Large intestine (tissue), 12 donors: Measurements from ENCODE around the gene MYL10. TPM values are rescaled to one million over a fixed set of nuclear protein-coding genes. Genes with fewer than 3 reads are reported as not detected.

Experiments used
- DNase-seq, 2 donors: peaks; one replicate each; pipeline versions ENCODE4 v3.0.0 to v3.0.0-alpha.2; 2013
- H3K27ac ChIP-seq: one replicate; pipeline ENCODE4 v1.5.1; 2013; ENCODE audit warnings: low read length
- H3K27me3 ChIP-seq: 2 replicates; pipeline ENCODE4 v1.6.1; 2013; ENCODE audit warnings: low read length; ENCODE audit not compliant: control insufficient read depth, insufficient read depth
- H3K36me3 ChIP-seq: 2 replicates; pipeline ENCODE4 v1.6.1; 2013; ENCODE audit warnings: low read length; ENCODE audit not compliant: control insufficient read depth, insufficient read depth
- H3K4me1 ChIP-seq: one replicate; pipeline ENCODE4 v1.6.1; 2013; ENCODE audit warnings: low read length; ENCODE audit not compliant: control insufficient read depth, insufficient read depth
- H3K4me3 ChIP-seq: one replicate; pipeline ENCODE4 v1.5.1; 2013; ENCODE audit warnings: low read length
- H3K9me3 ChIP-seq: one replicate; pipeline ENCODE4 v1.6.1; 2013; ENCODE audit warnings: mild to moderate bottlenecking, low read depth, low read length, moderate library complexity; ENCODE audit not compliant: control insufficient read depth
- WGBS: methylation state at CpG from one replicate; pipeline ENCODE4 v1.1.5; 2013; ENCODE audit warnings: low lambda C conversion rate; ENCODE audit not compliant: insufficient coverage; 5-methylcytosine and 5-hydroxymethylcytosine counted together
- long read RNA-seq, 11 donors: transcript quantifications; one replicate each; lab custom pipeline, GENCODE V29; 2026
- polyA plus RNA-seq: library from polyadenylated mRNA; unstranded; fragments of 120-200 nt; gene quantifications from one replicate; pipeline ENCODE4 v1.2.1, GENCODE V29; 2013

MYL10 gene
- polyA plus RNA-seq, result not detected
- long read RNA-seq, donor 1, result 0 reads
- long read RNA-seq, donor 2, result 0 reads
- long read RNA-seq, donor 3, result 0 reads
- long read RNA-seq, donor 4, result 0 reads
- long read RNA-seq, donor 5, result 0 reads
- long read RNA-seq, donor 6, result 0 reads
- long read RNA-seq, donor 7, result 0 reads
- long read RNA-seq, donor 8, result 0 reads
- long read RNA-seq, donor 9, result 0 reads
- long read RNA-seq, donor 10, result 0 reads
- long read RNA-seq, donor 11, result 0 reads

DNA sequence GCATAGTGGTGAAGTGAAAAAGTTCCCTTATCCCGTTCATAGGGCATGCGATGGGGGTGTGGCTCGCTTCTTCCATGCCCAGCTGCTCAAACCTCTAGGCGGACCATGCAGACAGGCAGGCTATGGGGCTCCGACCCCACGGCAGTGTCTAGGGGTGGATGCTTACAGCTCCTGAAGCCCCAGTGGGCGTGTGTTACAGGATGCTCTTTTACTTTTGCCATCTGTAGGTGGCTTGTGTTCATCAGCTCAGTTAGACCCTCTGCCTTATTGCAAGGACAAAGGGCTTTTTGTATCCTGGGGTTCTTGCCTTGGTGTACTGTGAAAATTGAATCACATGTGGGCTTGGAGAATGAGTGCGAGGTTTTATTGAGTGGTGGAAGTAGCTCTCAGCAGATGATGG lies at the start of gene MYL10:
TSS of gene MYL10 (minus strand) at position 126 of the 400 bp plus-strand sequence. CDS start 178 bp downstream, outside the sequence.
- DNase-seq, result no peak
- Histone ChIP-seq H3K27me3 (peaks cover 23% of the 10 kb centered on the region), H3K4me1 (no peaks in the 10 kb centered on the region), H3K27ac (no peak within 1 kb of the TSS), H3K36me3 (no peaks in the 10 kb centered on the region), H3K9me3 (peaks cover 3% of the 10 kb centered on the region), H3K4me3 (no peak within 1 kb of the TSS)
- 93% methylated on average over 3 of the region's 8 CpGs for WGBS

DNA sequence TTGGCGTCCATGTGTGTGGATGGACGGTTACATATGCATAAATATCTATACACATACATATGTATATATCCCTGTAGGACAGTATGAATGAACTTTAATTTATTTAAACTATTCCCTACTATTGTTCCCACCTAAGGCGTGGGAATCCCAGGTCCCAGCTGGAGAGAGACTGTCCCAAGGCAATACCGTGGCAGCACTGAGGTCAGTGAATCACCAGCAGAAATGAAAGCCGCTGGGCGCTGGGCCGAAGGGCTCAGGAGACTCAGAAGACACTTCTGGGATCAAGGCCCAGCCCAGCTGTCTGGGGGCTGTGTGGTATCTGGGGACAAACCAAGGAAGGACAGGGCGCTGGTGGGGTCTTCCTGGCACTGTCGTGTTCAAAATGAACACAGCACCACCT lies 49.6 kb upstream of the MYL10 start:
- no CpG with 5 or more reads among the region's 9 CpGs for WGBS
- H3K4me3 ChIP-seq, result no peak overlapping the region
- no peak overlapping the region for H3K27ac ChIP-seq
- no peaks in the 10 kb centered on the region for H3K9me3 ChIP-seq
- no peaks in the 10 kb centered on the region for H3K4me1 ChIP-seq
- H3K36me3 ChIP-seq, result no peaks in the 10 kb centered on the region
- no peaks in the 10 kb centered on the region for H3K27me3 ChIP-seq
- no peak for DNase-seq

DNA sequence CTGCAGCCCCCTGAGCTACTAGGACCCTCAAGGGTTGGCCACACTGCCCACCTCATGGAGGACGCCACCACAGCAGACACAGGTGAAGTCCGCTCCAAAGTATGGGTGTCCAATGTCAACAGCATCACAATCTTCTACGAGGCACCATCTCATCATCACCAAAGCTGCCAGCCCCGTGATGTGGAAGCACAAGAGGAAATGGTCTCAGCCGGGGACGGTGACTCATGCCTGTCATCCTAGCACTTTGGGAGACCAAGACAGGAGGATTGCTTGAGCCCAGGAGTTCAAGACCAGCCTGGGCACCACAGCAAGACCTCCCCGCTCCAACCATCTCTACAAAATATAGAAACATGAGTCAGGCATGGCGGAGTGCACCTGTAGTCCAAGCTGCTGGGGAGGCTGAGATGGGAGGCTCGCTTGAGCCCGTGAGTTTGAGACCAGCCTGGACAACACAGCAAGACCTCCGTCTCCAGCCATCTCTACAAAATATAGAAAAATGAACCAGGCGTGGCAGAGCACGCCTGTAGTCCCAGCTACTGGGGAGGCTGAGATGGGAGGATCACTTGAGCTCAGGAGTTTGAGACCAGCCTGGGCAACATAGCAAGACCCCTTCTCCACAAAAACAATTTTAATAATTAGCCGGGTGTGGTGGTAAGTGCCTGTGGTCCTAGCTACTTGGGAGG lies 48.8 kb upstream of the MYL10 start:
- no peaks in the 10 kb centered on the region for H3K27me3 ChIP-seq
- DNase-seq, result no peak
- no peak overlapping the region for H3K4me3 ChIP-seq
- H3K36me3 ChIP-seq, result no peaks in the 10 kb centered on the region
- no CpG with 5 or more reads among the region's 14 CpGs for WGBS
- H3K4me1 ChIP-seq, result no peaks in the 10 kb centered on the region
- H3K27ac ChIP-seq, result no peak overlapping the region
- no peaks in the 10 kb centered on the region for H3K9me3 ChIP-seq

DNA sequence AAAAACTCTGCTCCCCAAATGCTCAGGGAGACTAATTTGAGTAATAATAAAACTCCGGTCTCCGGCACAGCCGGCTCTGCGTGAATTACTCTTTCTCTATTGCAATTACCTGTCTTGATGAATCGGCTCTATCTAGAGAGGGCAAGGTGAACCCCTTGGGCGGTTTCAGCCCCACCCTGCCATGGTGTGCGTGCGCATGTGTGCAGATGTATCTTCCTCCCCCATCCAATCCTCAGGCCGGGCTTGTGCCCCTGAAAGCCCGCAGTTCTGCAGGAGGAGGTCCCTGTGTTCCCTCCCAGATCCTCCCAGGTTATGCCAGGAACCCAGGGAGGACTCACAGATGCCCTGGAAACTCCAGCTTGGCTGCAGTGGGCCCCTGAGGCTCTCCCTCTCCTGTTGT lies 48.3 kb upstream of the MYL10 start:
- Histone ChIP-seq H3K27ac (no peak overlapping the region), H3K4me1 (no peaks in the 10 kb centered on the region), H3K9me3 (no peaks in the 10 kb centered on the region), H3K4me3 (no peak overlapping the region), H3K27me3 (no peaks in the 10 kb centered on the region), H3K36me3 (no peaks in the 10 kb centered on the region)
- no peak for DNase-seq
- no CpG with 5 or more reads among the region's 10 CpGs for WGBS

DNA sequence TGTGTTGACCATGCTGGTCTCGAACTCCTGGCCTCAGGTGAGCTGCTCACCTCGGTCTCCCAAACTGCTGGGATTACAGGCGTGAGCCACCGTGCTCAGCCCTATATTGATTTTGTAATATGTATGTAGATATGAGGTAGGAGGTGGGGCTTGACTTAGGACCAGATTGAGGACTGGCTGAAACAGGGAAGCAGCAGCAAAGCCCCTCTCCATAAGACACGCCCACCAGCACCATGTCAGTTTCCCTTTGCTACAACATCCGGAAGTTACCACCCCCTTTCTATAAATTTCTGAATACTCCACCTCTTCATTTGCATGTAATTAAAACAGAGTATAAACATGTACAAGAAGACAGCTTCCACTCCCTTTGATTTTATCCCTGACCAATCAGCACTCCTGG lies 47.9 kb upstream of the MYL10 start:
- Histone ChIP-seq H3K4me1 (no peaks in the 10 kb centered on the region), H3K36me3 (no peaks in the 10 kb centered on the region), H3K27me3 (no peaks in the 10 kb centered on the region), H3K9me3 (no peaks in the 10 kb centered on the region), H3K4me3 (no peak overlapping the region), H3K27ac (no peak overlapping the region)
- no peak for DNase-seq
- WGBS, result no CpG with 5 or more reads among the region's 6 CpGs

DNA sequence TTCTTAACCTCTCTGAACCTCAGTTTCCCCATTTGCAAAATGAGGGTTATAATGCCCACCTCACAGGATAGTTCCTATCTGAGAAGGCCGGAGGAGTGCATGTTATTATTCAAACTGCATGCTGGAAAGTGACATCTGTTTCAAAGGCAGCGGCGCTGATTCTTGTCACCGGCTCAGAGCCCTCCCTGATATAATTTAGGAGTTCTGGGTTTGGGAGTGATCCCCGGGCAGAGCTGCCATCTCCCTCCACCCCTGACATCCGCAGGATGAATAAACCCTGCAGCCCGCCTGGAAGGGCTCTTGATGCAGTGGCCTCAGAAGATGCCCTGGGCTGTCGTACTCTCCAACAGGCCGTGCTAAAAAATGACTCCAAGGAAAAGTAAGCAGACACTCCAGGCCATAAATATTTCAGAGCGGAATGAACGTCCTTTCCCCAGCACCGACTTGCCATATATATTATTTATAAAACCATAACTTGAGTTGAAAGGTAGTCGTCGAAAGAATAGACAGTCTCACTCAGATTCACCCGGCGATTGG lies 47.0 kb upstream of the MYL10 start:
- Histone ChIP-seq H3K9me3 (no peaks in the 10 kb centered on the region), H3K36me3 (no peaks in the 10 kb centered on the region), H3K27me3 (no peaks in the 10 kb centered on the region), H3K4me1 (no peaks in the 10 kb centered on the region), H3K4me3 (no peak overlapping the region), H3K27ac (no peak overlapping the region)
- 67% methylated on average over 2 of the region's 16 CpGs for whole genome bisulfite sequencing
- no peak for DNase-seq

DNA sequence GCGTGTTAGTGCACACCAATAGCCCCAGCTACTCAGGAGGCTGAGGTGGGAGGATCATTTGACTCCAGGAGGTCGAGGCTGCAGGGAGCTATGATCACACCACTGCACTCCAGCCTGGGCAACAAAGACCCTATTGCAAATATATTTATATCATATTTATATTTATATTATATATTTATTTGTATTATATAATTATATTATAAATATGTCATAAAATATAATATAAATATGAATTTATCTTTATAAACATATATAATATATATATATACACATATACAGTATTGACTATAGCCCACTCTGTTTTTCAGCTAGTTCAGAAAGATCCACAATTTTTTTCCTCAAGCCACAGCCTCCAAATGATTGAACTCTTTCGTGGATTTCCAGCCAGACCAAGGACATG lies 45.3 kb upstream of the MYL10 start:
- H3K27ac ChIP-seq, result no peak overlapping the region
- no peaks in the 10 kb centered on the region for H3K27me3 ChIP-seq
- no peaks in the 10 kb centered on the region for H3K36me3 ChIP-seq
- no CpG with 5 or more reads among the region's 3 CpGs for WGBS
- no peaks in the 10 kb centered on the region for H3K9me3 ChIP-seq
- no peak overlapping the region for H3K4me3 ChIP-seq
- no peak for DNase-seq
- H3K4me1 ChIP-seq, result no peaks in the 10 kb centered on the region

DNA sequence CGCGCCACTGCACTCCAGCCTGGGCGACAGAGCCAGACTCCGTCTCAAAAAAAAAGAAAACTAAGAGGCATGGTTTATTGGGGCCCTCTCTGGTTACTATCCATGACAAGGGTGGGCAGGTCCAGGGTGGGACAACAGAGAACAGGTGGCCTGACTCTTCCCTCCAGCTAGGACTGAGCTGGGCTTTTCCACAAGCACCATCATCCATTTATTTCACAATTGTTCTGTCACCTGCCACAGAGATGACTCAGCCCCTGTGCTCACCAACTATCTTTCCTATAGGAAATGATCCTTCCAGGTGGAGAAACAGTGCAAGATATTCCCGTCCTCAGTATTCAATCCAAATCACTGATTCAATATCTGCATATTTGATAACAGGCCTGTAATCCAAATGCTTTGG lies 44.9 kb upstream of the MYL10 start:
- Histone ChIP-seq H3K27ac (no peak overlapping the region), H3K4me3 (no peak overlapping the region)
- no CpG with 5 or more reads among the region's 5 CpGs for WGBS

DNA sequence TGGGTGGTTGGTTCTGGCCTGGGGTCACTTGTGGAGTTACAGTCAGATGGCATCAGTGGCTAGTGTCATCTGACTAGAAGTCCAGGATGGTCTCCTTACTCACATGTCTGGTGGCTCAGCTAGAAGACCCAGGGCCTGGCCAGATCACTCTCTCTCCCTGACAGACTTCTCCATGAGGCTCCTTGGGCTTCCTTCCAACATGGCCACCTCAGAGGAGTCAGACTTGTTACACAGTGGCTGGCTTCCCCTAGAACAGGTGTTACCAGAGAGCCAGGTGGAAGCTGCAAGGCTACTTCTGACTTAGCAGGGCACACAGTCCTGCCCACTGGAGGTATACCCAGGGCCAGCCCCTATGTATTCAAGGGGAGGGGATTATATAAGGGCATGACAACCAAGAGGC lies 44.2 kb upstream of the MYL10 start:
- DNase-seq, result no peak
- H3K4me3 ChIP-seq, result no peak overlapping the region
- no peaks in the 10 kb centered on the region for H3K36me3 ChIP-seq

More for the DNA sequence above, 44.9 kb upstream of the MYL10 start:
- no peak for DNase-seq
- no peaks in the 10 kb centered on the region for H3K27me3 ChIP-seq
- no peaks in the 10 kb centered on the region for H3K9me3 ChIP-seq
- no peaks in the 10 kb centered on the region for H3K36me3 ChIP-seq
- no peaks in the 10 kb centered on the region for H3K4me1 ChIP-seq

DNA sequence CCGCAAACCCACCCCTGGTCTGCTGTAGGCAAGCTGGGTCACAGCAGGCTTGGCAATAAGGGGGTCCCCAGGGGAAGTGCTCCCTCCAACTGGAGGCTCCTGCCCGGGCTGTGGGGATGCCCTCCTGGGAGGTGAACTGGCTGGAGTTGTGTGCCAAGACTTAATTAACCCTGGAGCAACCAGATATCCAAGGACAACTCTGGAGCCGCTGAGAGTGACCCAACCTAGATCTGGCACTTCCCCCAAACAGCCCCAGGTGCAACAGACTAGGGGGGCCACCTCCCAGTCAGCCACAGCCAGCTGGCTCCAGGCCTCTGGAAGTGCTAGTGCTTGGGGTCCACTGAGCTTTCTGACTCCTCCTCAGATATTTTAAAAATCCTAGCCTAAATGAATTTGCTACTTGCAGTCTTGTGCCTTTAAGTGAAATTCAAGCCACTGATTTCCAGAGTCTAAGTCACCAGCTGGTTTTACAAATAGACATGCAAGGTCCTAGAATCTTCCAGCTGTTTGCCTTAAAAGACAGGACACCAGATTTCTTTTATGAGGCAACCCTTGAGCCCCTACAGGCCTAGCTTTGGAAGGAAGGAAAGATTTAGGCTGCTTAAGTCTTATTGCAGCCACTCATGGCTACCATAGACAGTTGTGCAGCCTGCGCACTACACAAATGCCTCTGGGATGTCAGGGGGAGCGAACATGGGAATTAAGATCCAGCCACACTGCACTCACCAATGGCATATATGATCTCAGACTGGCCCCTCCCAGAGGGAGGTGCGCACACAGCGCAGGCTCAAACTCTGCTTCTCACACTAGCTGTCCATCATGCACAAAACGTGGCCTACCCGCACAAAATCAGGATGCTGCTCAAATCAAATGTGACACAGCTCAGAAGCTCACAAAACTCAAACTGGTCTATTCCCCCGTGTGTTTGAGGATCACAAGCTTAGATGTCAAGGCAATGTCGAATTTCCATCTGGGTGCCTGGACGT lies 42.6 kb upstream of the MYL10 start:
- no peaks in the 10 kb centered on the region for H3K36me3 ChIP-seq
- H3K9me3 ChIP-seq, result no peaks in the 10 kb centered on the region
- no peak overlapping the region for H3K4me3 ChIP-seq
- H3K27ac ChIP-seq, result no peak overlapping the region
- no peak for DNase-seq
- H3K27me3 ChIP-seq, result no peaks in the 10 kb centered on the region
- WGBS, result no CpG with 5 or more reads among the region's 12 CpGs
- no peaks in the 10 kb centered on the region for H3K4me1 ChIP-seq

More for the DNA sequence above, 44.2 kb upstream of the MYL10 start:
- Histone ChIP-seq H3K4me1 (no peaks in the 10 kb centered on the region), H3K9me3 (no peaks in the 10 kb centered on the region), H3K27me3 (no peaks in the 10 kb centered on the region), H3K27ac (no peak overlapping the region)
